ENCODE data around the gene ROR2. TPM values are rescaled to one million over a fixed set of nuclear protein-coding genes. Genes with fewer than 3 reads are reported as not detected.

Gene ROR2
- total and polyA plus RNA-seq, 2 donors (not counting 3 experiments of a cell fraction or from before 2014, with no cell fraction given), result not detected

DNA sequence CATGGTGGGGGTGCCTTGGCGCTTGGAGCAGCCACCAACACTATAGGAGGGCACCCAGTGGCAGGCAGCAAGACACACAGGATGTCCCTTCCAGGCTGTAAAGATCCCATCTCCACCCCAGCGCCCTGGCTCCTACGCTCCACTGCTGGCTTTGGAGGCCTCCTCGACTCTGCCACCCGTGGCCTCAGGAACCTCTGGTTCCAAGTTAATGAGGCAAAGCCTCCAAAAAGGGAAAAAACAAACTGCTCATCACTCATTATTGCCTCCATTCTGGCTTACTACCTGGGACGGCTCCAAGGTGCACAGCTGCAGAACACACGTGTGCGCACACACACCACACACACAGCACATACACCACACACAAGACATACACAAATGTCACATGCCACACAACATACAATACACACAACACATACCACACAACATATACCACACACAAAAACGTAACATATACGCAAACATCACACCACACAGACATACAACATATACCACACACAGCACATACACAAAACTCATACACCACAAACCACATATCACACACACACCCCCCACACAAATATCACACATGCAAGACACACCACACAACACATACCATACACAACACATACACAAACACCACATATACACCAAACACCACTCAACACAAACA, 45.3 kb downstream of the ROR2 start:
- FAIRE-seq, result no peak

More for the DNA sequence above, 45.3 kb downstream of the ROR2 start:
- Histone ChIP-seq H3K9ac (replicated peaks; ENCODE audit: extremely low read depth, insufficient read depth, low read length) (no peak overlapping the region), H2AFZ (ENCODE audit: low read depth, low read length) (no peak overlapping the region), H3K9me3 (replicated peaks; ENCODE audit: control insufficient read depth, insufficient read depth, low read length) (no peaks in the 10 kb centered on the region), H3K27ac (ENCODE audit: insufficient read depth, low read depth, low read length) (no peak overlapping the region), H3K4me3 (replicated peaks in 1 of 3; ENCODE audit: insufficient read depth in 1 of 3, low read depth in 1 of 3, low read length in 3 of 3) (no peak overlapping the region), H3K4me1 (ENCODE audit: control insufficient read depth, extremely low read depth, insufficient read depth, low read length) (no peaks in the 10 kb centered on the region), H3K79me2 (ENCODE audit: control insufficient read depth, insufficient read depth, low read length) (no peaks in the 10 kb centered on the region), H3K9me1 (replicated peaks; ENCODE audit: control insufficient read depth, extremely low read depth, insufficient read depth, low read length) (no peaks in the 10 kb centered on the region), H3K27me3 (ENCODE audit: control insufficient read depth in 2 of 2, insufficient read depth in 2 of 2, low read length in 2 of 2) (no peaks in the 10 kb centered on the region), H4K20me1 (replicated peaks; ENCODE audit: control insufficient read depth, extremely low read depth, insufficient read depth, low read length) (no peaks in the 10 kb centered on the region), H3K36me3 (ENCODE audit: control insufficient read depth in 2 of 2, extremely low read depth in 1 of 2, insufficient read depth in 2 of 2, low read length in 2 of 2) (no peaks in the 10 kb centered on the region), H3K4me2 (ENCODE audit: insufficient read depth, low read length) (no peak overlapping the region)
- CTCF ChIA-PET, result no interaction called here
- TF ChIP-seq MYC (IDR thresholded peaks at IDR 0.05; ENCODE audit: low read depth, low read length) (no peak), POLR2AphosphoS5 (IDR thresholded peaks at IDR 0.05; ENCODE audit: insufficient read depth, low read depth, low read length) (no peak), FOS (IDR thresholded peaks at IDR 0.05; ENCODE audit: borderline replicate concordance, insufficient read depth, low read length) (no peak), JUN (IDR thresholded peaks at IDR 0.05; ENCODE audit: borderline replicate concordance, insufficient read depth, insufficient read length, low read depth) (no peak), POLR2A (IDR thresholded peaks at IDR 0.05; ENCODE audit: low read depth, low read length) (no peak), GATA2 (IDR thresholded peaks at IDR 0.05; ENCODE audit: insufficient read depth, insufficient read length, low read depth, low read length) (no peak), EZH2 (IDR thresholded peaks at IDR 0.05; ENCODE audit: borderline replicate concordance, low read depth, low read length, severe bottlenecking) (no peak)
- TF ChIP-seq, protein P1, sequence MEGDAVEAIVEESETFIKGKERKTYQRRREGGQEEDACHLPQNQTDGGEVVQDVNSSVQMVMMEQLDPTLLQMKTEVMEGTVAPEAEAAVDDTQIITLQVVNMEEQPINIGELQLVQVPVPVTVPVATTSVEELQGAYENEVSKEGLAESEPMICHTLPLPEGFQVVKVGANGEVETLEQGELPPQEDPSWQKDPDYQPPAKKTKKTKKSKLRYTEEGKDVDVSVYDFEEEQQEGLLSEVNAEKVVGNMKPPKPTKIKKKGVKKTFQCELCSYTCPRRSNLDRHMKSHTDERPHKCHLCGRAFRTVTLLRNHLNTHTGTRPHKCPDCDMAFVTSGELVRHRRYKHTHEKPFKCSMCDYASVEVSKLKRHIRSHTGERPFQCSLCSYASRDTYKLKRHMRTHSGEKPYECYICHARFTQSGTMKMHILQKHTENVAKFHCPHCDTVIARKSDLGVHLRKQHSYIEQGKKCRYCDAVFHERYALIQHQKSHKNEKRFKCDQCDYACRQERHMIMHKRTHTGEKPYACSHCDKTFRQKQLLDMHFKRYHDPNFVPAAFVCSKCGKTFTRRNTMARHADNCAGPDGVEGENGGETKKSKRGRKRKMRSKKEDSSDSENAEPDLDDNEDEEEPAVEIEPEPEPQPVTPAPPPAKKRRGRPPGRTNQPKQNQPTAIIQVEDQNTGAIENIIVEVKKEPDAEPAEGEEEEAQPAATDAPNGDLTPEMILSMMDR (IDR thresholded peaks at IDR 0.05; ENCODE audit: extremely low read depth in 1 of 2, insufficient read depth in 1 of 2, low read depth in 1 of 2, low read length in 2 of 2), result no peak
- TF ChIP-seq, protein P2, sequence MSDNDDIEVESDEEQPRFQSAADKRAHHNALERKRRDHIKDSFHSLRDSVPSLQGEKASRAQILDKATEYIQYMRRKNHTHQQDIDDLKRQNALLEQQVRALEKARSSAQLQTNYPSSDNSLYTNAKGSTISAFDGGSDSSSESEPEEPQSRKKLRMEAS (IDR thresholded peaks at IDR 0.05; ENCODE audit: insufficient read depth, insufficient read length), result no peak
- no peak for DNase-seq (ENCODE audit: low read depth, low spot score)
- POLR2A ChIA-PET, result no interaction called here
- dilution Hi-C loops (cut with MboI; ENCODE audit: extremely low pct_ligation_motif_present, low sequenced_read_pairs), result no loop called here
- no TSS peak for BruUV-seq (replicated peaks)
- intact Hi-C loops (cut with micrococcal nuclease), result no loop called here

All from endothelial cell of umbilical vein (primary cell).